ENCODE results near the gene MYO1B. TPM values are rescaled to one million over a fixed set of nuclear protein-coding genes. Genes with fewer than 3 reads are reported as not detected.

Gene MYO1B
- total RNA-seq, 1 donor = 246 TPM

GRCh38 chr2:191401287-191401686 is 156.1 kb downstream of the MYO1B start:
- Histone ChIP-seq H3K9me3 (ENCODE audit: low read depth, low read length) (no peaks in the 10 kb centered on the region), H3K27ac (ENCODE audit: low read depth, low read length) (peak overlapping the region; percentile 53), H4K20me1 (ENCODE audit: insufficient read depth, low read length) (no peaks in the 10 kb centered on the region), H3K4me3 (ENCODE audit: insufficient read depth, low read length) (no peak overlapping the region), H3K4me1 (ENCODE audit: insufficient read depth, low read length) (peaks cover 42% of the 10 kb centered on the region), H3K36me3 (ENCODE audit: insufficient read depth, low read length) (peaks cover 64% of the 10 kb centered on the region), H3K4me2 (ENCODE audit: insufficient read depth, low read length) (no peak overlapping the region), H2AFZ (ENCODE audit: low read length) (no peak overlapping the region), H3K79me2 (ENCODE audit: insufficient read depth, low read length) (peaks cover 9% of the 10 kb centered on the region), H3K27me3 (ENCODE audit: insufficient read depth, low read length) (no peaks in the 10 kb centered on the region)
- no peak for TF ChIP-seq CTCF (IDR thresholded peaks at IDR 0.05; ENCODE audit: extremely low read depth, low read depth, low read length)
- peak; percentile 90 for DNase-seq (ENCODE audit: insufficient read length, low spot score, missing footprints)

GRCh38 chr2:191402966-191403565 is 157.9 kb downstream of the MYO1B start:
- H3K4me2 ChIP-seq (ENCODE audit: insufficient read depth, low read length) = no peak overlapping the region
- H3K79me2 ChIP-seq (ENCODE audit: insufficient read depth, low read length) = peaks cover 12% of the 10 kb centered on the region
- no peaks in the 10 kb centered on the region for H4K20me1 ChIP-seq (ENCODE audit: insufficient read depth, low read length)
- no peaks in the 10 kb centered on the region for H3K9me3 ChIP-seq (ENCODE audit: low read depth, low read length)
- no peaks in the 10 kb centered on the region for H3K27me3 ChIP-seq (ENCODE audit: insufficient read depth, low read length)
- peaks cover 42% of the 10 kb centered on the region for H3K4me1 ChIP-seq (ENCODE audit: insufficient read depth, low read length)
- no peak for TF ChIP-seq CTCF (IDR thresholded peaks at IDR 0.05; ENCODE audit: extremely low read depth, low read depth, low read length)
- no peak for DNase-seq (ENCODE audit: insufficient read length, low spot score, missing footprints)
- H2AFZ ChIP-seq (ENCODE audit: low read length) = no peak overlapping the region
- H3K36me3 ChIP-seq (ENCODE audit: insufficient read depth, low read length) = peaks cover 75% of the 10 kb centered on the region
- no peak overlapping the region for H3K27ac ChIP-seq (ENCODE audit: low read depth, low read length)
- H3K4me3 ChIP-seq (ENCODE audit: insufficient read depth, low read length) = no peak overlapping the region

- TF ChIP-seq CTCF (IDR thresholded peaks at IDR 0.05; ENCODE audit: extremely low read depth, low read depth, low read length) = no peak
- H3K4me1 ChIP-seq (ENCODE audit: insufficient read depth, low read length) = peaks cover 39% of the 10 kb centered on the region
- H3K9me3 ChIP-seq (ENCODE audit: low read depth, low read length) = no peaks in the 10 kb centered on the region
- no peak for DNase-seq (ENCODE audit: insufficient read length, low spot score, missing footprints)
- H3K4me2 ChIP-seq (ENCODE audit: insufficient read depth, low read length) = no peak overlapping the region
- no peak overlapping the region for H2AFZ ChIP-seq (ENCODE audit: low read length)
- H3K79me2 ChIP-seq (ENCODE audit: insufficient read depth, low read length) = peaks cover 12% of the 10 kb centered on the region
- H3K27me3 ChIP-seq (ENCODE audit: insufficient read depth, low read length) = no peaks in the 10 kb centered on the region
- no peaks in the 10 kb centered on the region for H4K20me1 ChIP-seq (ENCODE audit: insufficient read depth, low read length)
- peaks cover 84% of the 10 kb centered on the region for H3K36me3 ChIP-seq (ENCODE audit: insufficient read depth, low read length)
- H3K27ac ChIP-seq (ENCODE audit: low read depth, low read length) = no peak overlapping the region
- H3K4me3 ChIP-seq (ENCODE audit: insufficient read depth, low read length) = no peak overlapping the region
These were observed 159.4 kb downstream of the MYO1B start for GRCh38 chr2:191404568-191404991.

GRCh38 chr2:191405546-191405945 is 160.3 kb downstream of the MYO1B start:
- H3K4me3 ChIP-seq (ENCODE audit: insufficient read depth, low read length) = no peak overlapping the region
- no peak for DNase-seq (ENCODE audit: insufficient read length, low spot score, missing footprints)
- no peak overlapping the region for H2AFZ ChIP-seq (ENCODE audit: low read length)
- H3K27ac ChIP-seq (ENCODE audit: low read depth, low read length) = no peak overlapping the region
- no peak for TF ChIP-seq CTCF (IDR thresholded peaks at IDR 0.05; ENCODE audit: extremely low read depth, low read depth, low read length)
- H3K27me3 ChIP-seq (ENCODE audit: insufficient read depth, low read length) = no peaks in the 10 kb centered on the region
- H3K9me3 ChIP-seq (ENCODE audit: low read depth, low read length) = no peaks in the 10 kb centered on the region
- peaks cover 45% of the 10 kb centered on the region for H3K4me1 ChIP-seq (ENCODE audit: insufficient read depth, low read length)
- H3K36me3 ChIP-seq (ENCODE audit: insufficient read depth, low read length) = peaks cover 85% of the 10 kb centered on the region
- no peaks in the 10 kb centered on the region for H4K20me1 ChIP-seq (ENCODE audit: insufficient read depth, low read length)
- H3K4me2 ChIP-seq (ENCODE audit: insufficient read depth, low read length) = no peak overlapping the region
- H3K79me2 ChIP-seq (ENCODE audit: insufficient read depth, low read length) = peaks cover 11% of the 10 kb centered on the region

All from osteoblast (primary cell).